Ishikawa (cell line): ENCODE results near the gene DLEC1.

Experiments used
- EP300 ChIP-seq: IDR thresholded peaks from 2 replicates; pipeline ENCODE4 v1.6.1; 2012; ENCODE audit warnings: borderline replicate concordance
- RAD21 ChIP-seq: IDR thresholded peaks from 2 replicates; pipeline ENCODE4 v1.6.1; 2012; ENCODE audit warnings: low read depth
- REST ChIP-seq: IDR thresholded peaks from 2 replicates; pipeline ENCODE4 v1.6.1; 2012; ENCODE audit warnings: low read depth, mild to moderate bottlenecking
- TF ChIP-seq, protein P1 (sequence below): IDR thresholded peaks from 2 replicates; pipeline ENCODE4 v1.6.1; 2012

GRCh38 chr3:38115645-38116427, 76.8 kb downstream of the DLEC1 start:
- TF ChIP-seq RAD21 = no peak
- TF ChIP-seq, protein P1, sequence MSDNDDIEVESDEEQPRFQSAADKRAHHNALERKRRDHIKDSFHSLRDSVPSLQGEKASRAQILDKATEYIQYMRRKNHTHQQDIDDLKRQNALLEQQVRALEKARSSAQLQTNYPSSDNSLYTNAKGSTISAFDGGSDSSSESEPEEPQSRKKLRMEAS = no peak
- no peak for TF ChIP-seq EP300
- TF ChIP-seq REST = no peak
